ENCODE data around the gene LAMA3.

LAMA3 gene

DNA sequence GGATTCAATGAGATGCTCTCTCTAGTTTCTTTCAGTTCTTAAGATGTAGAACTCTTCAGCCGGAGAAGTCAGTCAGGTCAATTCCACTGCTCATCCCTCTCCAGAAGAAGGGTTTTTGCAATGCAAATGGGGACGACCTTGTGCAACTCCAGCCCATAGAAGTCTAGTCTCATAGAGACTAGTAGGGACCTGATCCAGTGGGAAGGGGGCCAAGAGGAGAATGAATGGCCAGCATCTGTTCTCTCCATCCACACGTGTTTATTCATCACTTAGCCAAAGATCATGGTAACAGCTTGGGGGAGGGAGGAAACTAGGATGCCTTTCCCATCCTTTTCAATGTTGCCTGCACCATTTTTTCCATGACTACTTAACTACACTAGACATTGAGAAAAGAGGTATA is 120.2 kb downstream of the LAMA3 start:
- no peak overlapping the region for H3K27ac Mint-ChIP-seq
- H3K36me3 Mint-ChIP-seq = no peaks in the 10 kb centered on the region

DNA sequence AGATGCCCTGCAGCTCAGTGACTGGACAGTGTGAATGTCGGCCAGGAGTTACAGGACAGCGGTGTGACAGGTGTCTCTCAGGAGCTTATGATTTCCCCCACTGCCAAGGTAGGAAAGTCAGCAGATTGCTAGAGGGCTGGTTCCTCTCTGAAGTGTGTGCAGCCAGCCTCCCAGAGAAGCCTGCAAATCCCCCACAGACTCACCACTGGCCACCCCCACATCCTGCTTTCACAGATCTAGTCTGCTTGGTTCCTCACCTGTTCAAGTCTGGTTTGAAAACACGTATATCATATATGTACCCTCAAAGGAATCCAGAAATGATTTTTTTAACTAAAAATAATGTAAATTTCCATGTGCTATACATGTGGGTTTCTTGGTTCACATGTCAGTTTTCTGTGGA is 121.1 kb downstream of the LAMA3 start:
- H3K4me1 Mint-ChIP-seq = peaks cover 4 to 5% of the 10 kb centered on the region in 2 donors
- DNase-seq (no peak), ATAC-seq (replicated peaks) (peak; percentile 81 to 89)
- no peak overlapping the region for H3K4me3 Mint-ChIP-seq
- H3K9me3 Mint-ChIP-seq = peaks cover 0 to 3% of the 10 kb centered on the region in 2 donors
- H3K27me3 Mint-ChIP-seq = peaks cover 0 to 3% of the 10 kb centered on the region in 2 donors
- no peak overlapping the region for H3K27ac Mint-ChIP-seq
- H3K36me3 Mint-ChIP-seq = no peaks in the 10 kb centered on the region

More for the DNA sequence above, 120.2 kb downstream of the LAMA3 start:
- peaks cover 4 to 5% of the 10 kb centered on the region in 2 donors for H3K4me1 Mint-ChIP-seq
- H3K27me3 Mint-ChIP-seq = peaks cover 0 to 3% of the 10 kb centered on the region in 2 donors
- ATAC-seq (replicated peaks) (no peak), DNase-seq (no peak)
- peaks cover 0 to 3% of the 10 kb centered on the region in 2 donors for H3K9me3 Mint-ChIP-seq
- no peak overlapping the region for H3K4me3 Mint-ChIP-seq

DNA sequence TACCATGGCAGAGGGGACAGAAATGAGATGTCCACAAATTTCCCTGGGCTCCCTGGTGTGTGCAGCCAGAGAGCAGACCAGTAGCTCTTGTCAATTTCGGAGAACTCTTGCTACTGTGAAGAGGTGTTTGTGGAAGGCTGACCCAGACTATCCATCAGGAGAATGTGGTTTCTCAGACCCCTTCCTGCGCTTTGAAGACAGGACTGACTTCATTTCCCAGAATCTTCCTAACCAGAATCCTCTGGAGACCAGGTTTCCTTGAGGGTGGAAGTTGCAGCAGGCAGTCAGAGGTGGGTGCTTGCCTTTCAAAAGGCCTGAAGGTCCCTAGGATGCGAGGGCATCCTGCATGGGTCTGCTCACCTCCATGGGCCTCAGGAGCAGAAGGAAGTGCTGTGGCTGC is 121.9 kb downstream of the LAMA3 start:
- no peak overlapping the region for H3K27ac Mint-ChIP-seq
- H3K27me3 Mint-ChIP-seq = peaks cover 0 to 3% of the 10 kb centered on the region in 2 donors
- no peaks in the 10 kb centered on the region for H3K36me3 Mint-ChIP-seq
- peaks cover 6 to 8% of the 10 kb centered on the region in 2 donors for H3K4me1 Mint-ChIP-seq
- H3K4me3 Mint-ChIP-seq = no peak overlapping the region
- DNase-seq = no peak
- H3K9me3 Mint-ChIP-seq = peaks cover 0 to 3% of the 10 kb centered on the region in 2 donors
- ATAC-seq (replicated peaks) = no peak

DNA sequence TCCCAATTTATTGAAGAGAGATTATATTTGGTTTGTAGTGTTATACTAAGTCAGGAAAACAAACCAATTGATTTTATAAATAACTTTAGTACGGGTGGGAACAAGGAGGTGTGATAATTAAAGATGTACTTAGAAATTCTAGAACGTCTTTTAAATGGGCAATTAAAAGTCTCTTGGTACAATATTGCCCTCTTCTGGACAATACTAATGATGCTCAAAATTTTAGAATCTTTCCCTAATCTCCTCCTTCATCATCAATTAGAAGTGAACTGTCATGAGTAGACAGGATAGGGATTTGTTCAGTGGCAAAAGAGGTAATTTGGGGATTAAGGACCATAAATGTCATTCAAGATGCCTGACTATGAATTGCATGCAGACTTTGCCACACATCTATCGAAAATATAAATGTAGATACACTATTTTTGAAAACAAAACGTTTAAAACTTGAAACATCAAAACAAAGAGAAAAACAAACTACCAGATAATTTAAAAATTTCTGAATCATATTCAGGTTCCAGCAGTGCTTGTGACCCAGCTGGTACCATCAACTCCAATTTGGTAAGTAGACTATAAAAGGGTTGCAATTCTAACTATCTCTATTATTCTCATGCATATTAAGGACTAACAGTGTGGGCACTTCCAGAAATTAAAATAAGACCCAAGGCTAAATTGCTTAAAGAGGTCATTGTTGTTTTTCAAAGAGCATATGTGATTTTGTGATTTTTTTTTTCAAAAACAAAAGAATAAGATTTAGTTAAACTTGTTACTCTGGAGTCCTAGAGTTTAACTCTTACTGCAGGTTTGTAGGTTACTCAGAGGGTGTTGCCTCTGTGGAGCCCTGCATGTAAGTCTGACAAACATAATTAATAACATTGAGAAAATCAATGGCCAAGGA is 123.5 kb downstream of the LAMA3 start:
- ATAC-seq (replicated peaks) (no peak), DNase-seq (no peak)
- H3K9me3 Mint-ChIP-seq = peaks cover 0 to under 1% of the 10 kb centered on the region in 2 donors
- H3K36me3 Mint-ChIP-seq = no peaks in the 10 kb centered on the region
- H3K27ac Mint-ChIP-seq = no peak overlapping the region
- H3K4me1 Mint-ChIP-seq = peaks cover 14 to 18% of the 10 kb centered on the region in 2 donors
- H3K4me3 Mint-ChIP-seq = no peak overlapping the region
- peaks cover 0 to 3% of the 10 kb centered on the region in 2 donors for H3K27me3 Mint-ChIP-seq

DNA sequence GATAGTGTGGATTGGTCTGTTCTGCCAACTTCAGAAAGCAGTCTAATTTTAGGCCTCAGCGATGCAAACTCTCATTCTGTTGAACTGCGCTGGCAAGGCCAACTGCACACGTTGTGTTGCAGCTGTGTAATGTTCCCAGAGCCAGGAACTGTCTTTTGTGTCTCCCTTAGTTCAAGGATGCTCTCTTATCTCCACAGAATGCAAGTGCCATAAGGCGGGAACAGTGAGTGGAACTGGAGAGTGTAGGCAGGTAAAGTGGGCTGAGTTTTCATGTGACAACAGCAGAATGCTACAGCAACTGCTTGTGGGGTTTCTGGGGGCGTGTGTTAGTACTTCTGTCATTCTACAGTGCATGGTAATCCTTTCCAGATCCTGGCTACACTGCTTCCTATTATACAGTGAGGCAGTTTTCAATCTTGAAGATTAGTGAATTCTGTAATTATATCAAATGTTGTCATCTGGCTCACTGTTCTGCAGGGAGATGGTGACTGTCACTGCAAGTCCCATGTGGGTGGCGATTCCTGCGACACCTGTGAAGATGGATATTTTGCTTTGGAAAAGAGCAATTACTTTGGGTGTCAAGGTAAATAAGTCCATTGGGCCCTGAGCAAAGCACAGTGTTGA is 125.8 kb downstream of the LAMA3 start:
- no peaks in the 10 kb centered on the region for H3K9me3 Mint-ChIP-seq
- DNase-seq (no peak), ATAC-seq (replicated peaks) (no peak)
- H3K27me3 Mint-ChIP-seq = peaks cover 0 to 3% of the 10 kb centered on the region in 2 donors
- H3K36me3 Mint-ChIP-seq = no peaks in the 10 kb centered on the region
- H3K4me3 Mint-ChIP-seq = no peak overlapping the region
- peaks cover 14 to 16% of the 10 kb centered on the region in 2 donors for H3K4me1 Mint-ChIP-seq
- H3K27ac Mint-ChIP-seq = no peak overlapping the region

DNA sequence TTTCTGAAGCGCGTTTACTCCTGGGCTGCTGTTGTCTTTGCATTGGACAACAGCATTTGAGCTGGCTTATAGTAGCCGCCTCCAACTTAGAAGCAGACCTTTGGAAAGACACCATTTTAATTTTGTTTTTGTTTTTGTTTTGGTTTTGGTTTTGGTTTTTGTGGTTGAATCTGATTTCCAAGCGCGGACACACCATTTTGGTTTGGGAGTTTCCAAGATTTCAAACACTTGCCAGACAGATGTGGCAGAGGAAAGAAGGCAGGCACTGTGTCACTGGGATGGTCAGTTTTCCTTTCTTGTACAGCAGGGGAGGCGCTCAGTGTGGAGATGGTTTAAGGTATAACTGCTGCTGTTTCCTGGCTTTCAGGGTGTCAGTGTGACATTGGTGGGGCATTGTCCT is 126.8 kb downstream of the LAMA3 start:
- H3K36me3 Mint-ChIP-seq = no peaks in the 10 kb centered on the region
- DNase-seq = no peak
- no peaks in the 10 kb centered on the region for H3K9me3 Mint-ChIP-seq
- H3K4me1 Mint-ChIP-seq = peaks cover 11 to 13% of the 10 kb centered on the region in 2 donors
- ATAC-seq (replicated peaks) = no peak
- peaks cover 0 to 3% of the 10 kb centered on the region in 2 donors for H3K27me3 Mint-ChIP-seq
- H3K4me3 Mint-ChIP-seq = no peak overlapping the region
- H3K27ac Mint-ChIP-seq = no peak overlapping the region

DNA sequence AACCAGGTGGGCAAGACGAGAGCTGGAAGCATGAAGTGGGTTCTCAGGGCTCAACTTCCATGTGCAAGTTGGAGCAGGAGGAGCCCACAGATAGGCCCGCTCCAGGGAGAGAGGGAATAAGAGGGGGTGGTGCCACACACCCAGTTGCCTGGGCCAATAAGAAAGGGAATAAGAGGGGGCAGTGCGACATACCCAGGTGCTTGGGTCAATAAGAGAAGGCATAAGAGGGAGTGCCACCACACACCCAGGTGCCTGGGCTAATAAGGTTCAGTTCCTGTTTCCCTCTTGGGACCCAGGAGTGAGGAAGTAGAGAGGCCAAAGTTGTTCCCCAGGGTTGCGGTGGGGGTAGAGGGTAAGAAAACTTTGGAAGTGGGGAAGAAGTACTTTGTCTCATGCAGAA is 127.5 kb downstream of the LAMA3 start:
- Mint-ChIP-seq H3K9me3 (no peaks in the 10 kb centered on the region), H3K27ac (no peak overlapping the region), H3K36me3 (no peaks in the 10 kb centered on the region), H3K4me3 (no peak overlapping the region), H3K27me3 (no peaks in the 10 kb centered on the region), H3K4me1 (peaks cover 11 to 13% of the 10 kb centered on the region in 2 donors)
- DNase-seq (no peak), ATAC-seq (replicated peaks) (peak; percentile 45 to 49)

DNA sequence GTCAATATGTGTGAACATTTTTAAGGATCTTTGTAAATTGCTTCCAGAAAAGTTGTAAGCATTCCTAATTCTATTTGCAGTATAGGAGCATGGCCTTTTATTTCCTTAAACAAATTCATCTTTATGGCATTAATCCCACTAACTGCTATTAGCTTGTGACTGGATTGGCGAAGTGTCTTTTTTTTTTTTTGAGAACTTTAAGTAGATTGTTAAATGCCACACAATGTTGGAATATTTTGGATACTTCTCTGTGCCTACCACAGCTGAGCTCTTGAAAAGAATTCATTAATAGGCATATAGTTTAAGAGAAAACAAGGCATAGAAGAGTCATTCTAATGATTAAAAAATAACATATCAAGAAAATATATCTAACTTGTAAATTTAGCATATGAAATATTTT is 129.7 kb downstream of the LAMA3 start:
- no peaks in the 10 kb centered on the region for H3K36me3 Mint-ChIP-seq
- H3K9me3 Mint-ChIP-seq = no peaks in the 10 kb centered on the region
- H3K4me3 Mint-ChIP-seq = no peak overlapping the region
- peaks cover 10 to 13% of the 10 kb centered on the region in 2 donors for H3K4me1 Mint-ChIP-seq
- DNase-seq (no peak), ATAC-seq (replicated peaks) (no peak)
- no peak overlapping the region for H3K27ac Mint-ChIP-seq
- H3K27me3 Mint-ChIP-seq = no peaks in the 10 kb centered on the region

DNA sequence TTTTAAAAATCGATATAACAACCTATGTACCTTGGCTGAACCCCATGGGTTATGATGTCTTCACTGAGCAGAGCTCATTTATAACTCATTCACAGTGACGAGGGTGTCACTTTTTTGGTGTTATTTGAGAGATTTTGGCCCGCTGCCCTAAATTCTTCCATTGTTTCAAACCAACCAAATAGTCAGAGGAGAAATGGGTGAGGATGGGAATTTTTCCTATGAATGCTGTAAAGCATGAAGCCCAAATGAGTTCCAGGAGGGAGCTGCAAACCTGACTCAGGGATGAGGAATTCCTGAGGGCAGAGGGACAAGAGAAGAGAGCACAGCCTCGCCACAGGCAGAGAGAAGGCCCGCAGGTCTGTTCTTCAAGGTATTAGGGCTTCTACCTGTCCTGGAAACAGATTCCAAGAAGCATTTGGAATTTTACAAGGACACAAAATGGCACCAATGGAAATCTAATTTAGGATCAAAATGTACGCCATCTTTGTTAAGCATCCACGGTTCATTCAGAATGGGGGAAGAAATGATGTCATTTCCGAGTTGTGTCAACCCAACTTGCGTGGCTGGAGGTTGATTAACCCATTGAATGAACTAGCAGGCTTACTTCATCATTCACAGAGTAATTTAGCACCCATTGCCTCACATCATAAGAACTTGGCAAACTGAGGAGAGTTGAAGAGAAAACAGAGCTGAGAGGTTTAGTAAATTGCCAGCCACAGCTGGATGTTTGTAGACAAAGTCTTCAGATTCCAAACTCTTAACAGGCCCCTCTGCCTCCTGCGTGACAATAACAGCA is 133.5 kb downstream of the LAMA3 start:
- Mint-ChIP-seq H3K4me1 (peaks cover 2 to 6% of the 10 kb centered on the region in 2 donors), H3K4me3 (no peak overlapping the region), H3K27ac (no peak overlapping the region), H3K9me3 (no peaks in the 10 kb centered on the region), H3K36me3 (no peaks in the 10 kb centered on the region), H3K27me3 (no peaks in the 10 kb centered on the region)
- ATAC-seq (replicated peaks) (no peak), DNase-seq (no peak)

DNA sequence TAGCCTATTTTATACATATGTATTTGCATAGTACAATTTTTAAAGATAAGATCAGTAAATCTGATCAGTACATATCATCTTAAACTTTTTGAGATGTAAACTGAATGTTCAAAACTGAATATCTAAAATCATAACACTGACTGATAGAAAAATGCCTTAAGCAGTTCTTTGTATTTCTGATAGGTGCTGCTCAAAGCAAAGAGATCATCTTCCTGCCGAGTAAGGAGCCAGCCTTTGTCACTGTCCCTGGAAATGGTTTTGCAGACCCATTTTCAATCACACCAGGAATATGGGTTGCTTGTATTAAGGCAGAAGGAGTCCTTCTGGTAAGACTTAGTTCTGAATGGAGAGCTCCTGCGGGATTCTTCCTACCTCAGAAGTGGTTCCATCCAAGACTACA is 135.0 kb downstream of the LAMA3 start:
- Mint-ChIP-seq H3K27me3 (no peaks in the 10 kb centered on the region), H3K4me1 (peaks cover 5 to 6% of the 10 kb centered on the region in 2 donors), H3K27ac (no peak overlapping the region), H3K4me3 (no peak overlapping the region), H3K9me3 (no peaks in the 10 kb centered on the region), H3K36me3 (no peaks in the 10 kb centered on the region)
- DNase-seq (no peak), ATAC-seq (replicated peaks) (no peak)

DNA sequence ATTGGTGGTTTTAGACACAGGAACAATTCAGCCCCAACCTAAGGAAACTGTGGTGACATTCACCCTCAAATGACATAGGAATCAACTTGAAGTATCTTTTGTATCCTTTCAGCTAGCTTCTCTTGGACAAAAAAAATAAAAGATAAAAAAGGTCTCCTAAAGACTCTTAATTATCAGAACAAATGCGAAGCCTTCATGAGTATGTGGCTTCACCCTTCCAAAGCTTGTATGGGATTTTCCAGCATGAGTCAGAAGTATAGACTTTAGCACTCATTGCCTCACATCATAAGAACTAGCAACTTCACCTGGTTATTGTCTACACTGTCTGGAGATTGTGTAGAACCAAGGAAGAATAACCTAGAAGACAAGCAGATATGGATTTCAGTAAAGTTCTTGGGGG is 135.4 kb downstream of the LAMA3 start:
- no peak for DNase-seq
- H3K9me3 Mint-ChIP-seq = no peaks in the 10 kb centered on the region

DNA sequence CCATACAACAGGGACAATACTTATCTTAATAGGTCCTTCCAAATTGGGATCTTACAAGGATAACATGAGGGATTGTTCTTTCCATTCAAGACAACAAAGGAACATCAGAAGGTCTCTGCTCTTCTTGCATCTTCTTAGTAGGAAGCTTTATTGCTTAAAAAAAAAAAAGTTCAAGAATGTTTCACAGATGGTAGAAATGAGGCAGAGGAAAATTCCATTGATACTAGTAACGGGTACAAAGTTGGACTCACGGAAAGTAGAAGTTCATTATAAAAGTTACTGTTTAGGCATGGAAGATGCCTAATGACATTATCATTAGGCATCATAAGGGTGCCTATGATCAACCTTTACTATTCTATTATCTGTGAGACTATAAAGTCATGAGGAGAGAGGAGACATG is 136.2 kb downstream of the LAMA3 start:
- Mint-ChIP-seq H3K9me3 (no peaks in the 10 kb centered on the region), H3K27me3 (no peaks in the 10 kb centered on the region), H3K36me3 (no peaks in the 10 kb centered on the region), H3K27ac (no peak overlapping the region), H3K4me1 (peaks cover 5 to 6% of the 10 kb centered on the region in 2 donors), H3K4me3 (no peak overlapping the region)
- ATAC-seq (replicated peaks) (no peak), DNase-seq (no peak)

More for the DNA sequence above, 135.4 kb downstream of the LAMA3 start:
- Mint-ChIP-seq H3K27me3 (no peaks in the 10 kb centered on the region), H3K4me1 (peaks cover 5 to 6% of the 10 kb centered on the region in 2 donors), H3K4me3 (no peak overlapping the region), H3K27ac (no peak overlapping the region), H3K36me3 (no peaks in the 10 kb centered on the region)
- ATAC-seq (replicated peaks) = no peak

DNA sequence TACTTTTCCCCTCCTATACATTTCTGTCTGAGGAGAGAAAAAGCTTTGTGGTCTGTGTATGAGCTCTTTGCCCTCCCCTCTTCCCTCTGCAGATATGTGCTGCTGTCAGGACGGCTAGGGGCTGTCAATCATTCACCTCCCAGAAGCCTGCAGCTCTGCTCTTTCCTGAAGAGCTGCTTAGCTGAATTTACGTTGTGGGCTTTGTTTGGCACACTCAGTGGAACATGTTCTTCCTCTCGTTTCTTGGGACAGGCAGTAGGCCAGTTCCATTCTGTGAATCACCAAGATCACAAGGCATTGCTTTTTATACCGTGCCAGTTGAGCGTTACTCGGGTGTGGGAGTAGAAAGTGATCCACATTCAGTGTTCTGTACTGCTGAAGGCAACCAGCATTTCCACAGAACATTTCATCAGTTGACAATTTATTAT is 136.7 kb downstream of the LAMA3 start:
- DNase-seq (no peak), ATAC-seq (replicated peaks) (peak; percentile 45 to 46)
- H3K4me1 Mint-ChIP-seq = peaks cover 5 to 6% of the 10 kb centered on the region in 2 donors
- H3K27ac Mint-ChIP-seq = no peak overlapping the region
- H3K9me3 Mint-ChIP-seq = no peaks in the 10 kb centered on the region
- H3K4me3 Mint-ChIP-seq = no peak overlapping the region
- no peaks in the 10 kb centered on the region for H3K36me3 Mint-ChIP-seq
- H3K27me3 Mint-ChIP-seq = no peaks in the 10 kb centered on the region

DNA sequence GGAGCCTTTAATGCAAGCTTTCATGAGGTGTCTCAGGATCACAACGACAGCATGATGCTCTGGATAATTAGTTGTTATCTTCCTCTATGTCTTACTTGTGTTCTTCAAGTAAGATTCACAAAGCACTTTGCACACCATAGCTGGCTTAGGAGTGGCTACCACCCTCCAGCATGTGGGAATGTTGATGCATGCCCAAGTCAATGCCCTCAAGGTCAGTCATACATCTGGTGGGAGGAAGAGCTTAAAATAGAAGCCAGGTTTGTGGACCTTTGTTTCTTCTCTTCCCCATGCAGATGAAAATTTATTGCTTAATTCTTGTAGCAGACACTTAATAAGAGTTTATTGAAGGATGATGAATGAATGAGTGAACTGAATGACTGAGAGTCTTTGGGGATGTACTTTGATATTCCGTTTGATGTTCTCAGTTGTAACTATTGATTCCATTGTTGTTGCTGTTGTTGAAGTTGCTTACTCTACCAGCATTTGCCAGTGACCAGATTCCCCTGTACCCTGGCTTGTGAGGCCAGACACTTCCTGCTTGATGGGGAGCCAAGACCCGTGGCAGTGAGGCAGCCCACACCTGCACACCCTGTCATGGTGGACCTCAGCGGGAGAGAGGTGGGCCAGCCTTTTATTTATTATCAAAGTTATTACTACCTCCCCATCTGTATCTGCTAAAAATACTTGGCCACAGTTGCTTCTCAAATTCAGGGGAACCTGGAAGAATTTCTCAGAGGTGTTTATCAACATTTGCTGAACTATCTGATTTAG is 137.8 kb downstream of the LAMA3 start:
- ATAC-seq (replicated peaks) = no peak
- no peaks in the 10 kb centered on the region for H3K36me3 Mint-ChIP-seq
- H3K27me3 Mint-ChIP-seq = no peaks in the 10 kb centered on the region
- DNase-seq = no peak
- no peaks in the 10 kb centered on the region for H3K9me3 Mint-ChIP-seq
- no peak overlapping the region for H3K4me3 Mint-ChIP-seq
- H3K27ac Mint-ChIP-seq = peak overlapping the region; percentile 44
- H3K4me1 Mint-ChIP-seq = peaks cover 5 to 6% of the 10 kb centered on the region in 2 donors

Data from stimulated activated naive B cell treated with anti-CD40 and anti-IgM and Interleukin-4, amounts not matched to agents 10 μg/mL and 1 μg/mL and 100 μg/mL, for 72 hours (primary cell).